ENCODE measurements around the gene ENPP6. TPM values are rescaled to one million over a fixed set of nuclear protein-coding genes. Genes with fewer than 3 reads are reported as not detected.

The ENPP6 gene
- polyA plus RNA-seq, 1 of the 3 experiments (the other 2 are of a cell fraction) = not detected

DNA sequence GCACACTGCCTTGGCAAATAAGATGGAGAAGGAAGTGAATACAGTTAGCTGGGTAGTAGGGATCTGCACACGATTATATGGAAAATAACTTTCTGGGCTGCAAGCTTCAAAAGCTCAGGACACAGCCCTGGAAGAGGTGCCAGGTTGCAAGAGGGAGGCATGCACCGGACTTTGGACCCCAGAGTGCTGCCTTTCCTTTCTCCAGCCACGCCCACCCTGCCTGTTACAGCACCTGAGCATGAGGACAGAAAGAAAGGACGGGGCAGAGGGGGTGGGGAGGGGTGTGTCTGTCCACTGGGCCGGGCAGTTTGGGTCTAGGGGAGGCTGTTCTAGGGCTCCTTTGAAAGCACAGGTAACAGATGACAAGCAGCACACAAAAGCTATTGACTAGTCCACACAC lies 152.8 kb downstream of the ENPP6 start (continued):
- TF ChIP-seq, protein P1, sequence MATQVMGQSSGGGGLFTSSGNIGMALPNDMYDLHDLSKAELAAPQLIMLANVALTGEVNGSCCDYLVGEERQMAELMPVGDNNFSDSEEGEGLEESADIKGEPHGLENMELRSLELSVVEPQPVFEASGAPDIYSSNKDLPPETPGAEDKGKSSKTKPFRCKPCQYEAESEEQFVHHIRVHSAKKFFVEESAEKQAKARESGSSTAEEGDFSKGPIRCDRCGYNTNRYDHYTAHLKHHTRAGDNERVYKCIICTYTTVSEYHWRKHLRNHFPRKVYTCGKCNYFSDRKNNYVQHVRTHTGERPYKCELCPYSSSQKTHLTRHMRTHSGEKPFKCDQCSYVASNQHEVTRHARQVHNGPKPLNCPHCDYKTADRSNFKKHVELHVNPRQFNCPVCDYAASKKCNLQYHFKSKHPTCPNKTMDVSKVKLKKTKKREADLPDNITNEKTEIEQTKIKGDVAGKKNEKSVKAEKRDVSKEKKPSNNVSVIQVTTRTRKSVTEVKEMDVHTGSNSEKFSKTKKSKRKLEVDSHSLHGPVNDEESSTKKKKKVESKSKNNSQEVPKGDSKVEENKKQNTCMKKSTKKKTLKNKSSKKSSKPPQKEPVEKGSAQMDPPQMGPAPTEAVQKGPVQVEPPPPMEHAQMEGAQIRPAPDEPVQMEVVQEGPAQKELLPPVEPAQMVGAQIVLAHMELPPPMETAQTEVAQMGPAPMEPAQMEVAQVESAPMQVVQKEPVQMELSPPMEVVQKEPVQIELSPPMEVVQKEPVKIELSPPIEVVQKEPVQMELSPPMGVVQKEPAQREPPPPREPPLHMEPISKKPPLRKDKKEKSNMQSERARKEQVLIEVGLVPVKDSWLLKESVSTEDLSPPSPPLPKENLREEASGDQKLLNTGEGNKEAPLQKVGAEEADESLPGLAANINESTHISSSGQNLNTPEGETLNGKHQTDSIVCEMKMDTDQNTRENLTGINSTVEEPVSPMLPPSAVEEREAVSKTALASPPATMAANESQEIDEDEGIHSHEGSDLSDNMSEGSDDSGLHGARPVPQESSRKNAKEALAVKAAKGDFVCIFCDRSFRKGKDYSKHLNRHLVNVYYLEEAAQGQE (IDR thresholded peaks at IDR 0.05; ENCODE audit: low read depth, low read length) = no peak

DNA sequence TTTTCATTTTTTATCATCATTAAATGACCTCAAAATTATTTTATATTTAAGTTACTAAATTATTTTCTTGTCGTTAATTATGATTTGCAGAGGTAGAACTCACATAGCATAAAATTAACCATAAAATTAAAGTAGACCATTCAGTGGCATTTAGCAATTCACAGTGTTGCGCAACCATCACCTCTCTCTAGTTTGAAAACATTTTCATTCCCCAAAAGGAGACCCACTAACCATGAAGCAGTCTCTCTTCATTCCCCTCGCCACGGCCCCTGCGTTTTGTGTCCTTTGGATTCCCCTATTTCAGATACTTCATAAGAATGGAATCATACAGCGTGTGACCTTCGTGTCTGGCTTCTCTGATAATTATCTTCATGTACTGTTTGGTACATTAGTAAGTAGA lies 154.9 kb downstream of the ENPP6 start:
- H3K9me3 ChIP-seq = no peaks in the 10 kb centered on the region
- H3K9ac ChIP-seq = no peak overlapping the region
- WGBS (ENCODE audit: low lambda C conversion rate) = 34% methylated on average over 7 of the region's 7 CpGs
- H3K27me3 ChIP-seq (ENCODE audit: insufficient read depth) = no peaks in the 10 kb centered on the region
- H3K4me3 ChIP-seq (ENCODE audit: low read depth in 2 of 2, low read length in 1 of 2) = no peak overlapping the region
- no peak for TF ChIP-seq FOXJ3 (CRISPR knock-in tag; IDR thresholded peaks at IDR 0.05)
- TF ChIP-seq, protein P2, sequence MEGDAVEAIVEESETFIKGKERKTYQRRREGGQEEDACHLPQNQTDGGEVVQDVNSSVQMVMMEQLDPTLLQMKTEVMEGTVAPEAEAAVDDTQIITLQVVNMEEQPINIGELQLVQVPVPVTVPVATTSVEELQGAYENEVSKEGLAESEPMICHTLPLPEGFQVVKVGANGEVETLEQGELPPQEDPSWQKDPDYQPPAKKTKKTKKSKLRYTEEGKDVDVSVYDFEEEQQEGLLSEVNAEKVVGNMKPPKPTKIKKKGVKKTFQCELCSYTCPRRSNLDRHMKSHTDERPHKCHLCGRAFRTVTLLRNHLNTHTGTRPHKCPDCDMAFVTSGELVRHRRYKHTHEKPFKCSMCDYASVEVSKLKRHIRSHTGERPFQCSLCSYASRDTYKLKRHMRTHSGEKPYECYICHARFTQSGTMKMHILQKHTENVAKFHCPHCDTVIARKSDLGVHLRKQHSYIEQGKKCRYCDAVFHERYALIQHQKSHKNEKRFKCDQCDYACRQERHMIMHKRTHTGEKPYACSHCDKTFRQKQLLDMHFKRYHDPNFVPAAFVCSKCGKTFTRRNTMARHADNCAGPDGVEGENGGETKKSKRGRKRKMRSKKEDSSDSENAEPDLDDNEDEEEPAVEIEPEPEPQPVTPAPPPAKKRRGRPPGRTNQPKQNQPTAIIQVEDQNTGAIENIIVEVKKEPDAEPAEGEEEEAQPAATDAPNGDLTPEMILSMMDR (IDR thresholded peaks at IDR 0.05) = no peak
- TF ChIP-seq RCOR1 (IDR thresholded peaks at IDR 0.05; ENCODE audit: low read length) = no peak
- TF ChIP-seq, protein P3, sequence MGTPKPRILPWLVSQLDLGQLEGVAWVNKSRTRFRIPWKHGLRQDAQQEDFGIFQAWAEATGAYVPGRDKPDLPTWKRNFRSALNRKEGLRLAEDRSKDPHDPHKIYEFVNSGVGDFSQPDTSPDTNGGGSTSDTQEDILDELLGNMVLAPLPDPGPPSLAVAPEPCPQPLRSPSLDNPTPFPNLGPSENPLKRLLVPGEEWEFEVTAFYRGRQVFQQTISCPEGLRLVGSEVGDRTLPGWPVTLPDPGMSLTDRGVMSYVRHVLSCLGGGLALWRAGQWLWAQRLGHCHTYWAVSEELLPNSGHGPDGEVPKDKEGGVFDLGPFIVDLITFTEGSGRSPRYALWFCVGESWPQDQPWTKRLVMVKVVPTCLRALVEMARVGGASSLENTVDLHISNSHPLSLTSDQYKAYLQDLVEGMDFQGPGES (IDR thresholded peaks at IDR 0.05; ENCODE audit: low read depth, low read length) = no peak
- TF ChIP-seq, protein P4, sequence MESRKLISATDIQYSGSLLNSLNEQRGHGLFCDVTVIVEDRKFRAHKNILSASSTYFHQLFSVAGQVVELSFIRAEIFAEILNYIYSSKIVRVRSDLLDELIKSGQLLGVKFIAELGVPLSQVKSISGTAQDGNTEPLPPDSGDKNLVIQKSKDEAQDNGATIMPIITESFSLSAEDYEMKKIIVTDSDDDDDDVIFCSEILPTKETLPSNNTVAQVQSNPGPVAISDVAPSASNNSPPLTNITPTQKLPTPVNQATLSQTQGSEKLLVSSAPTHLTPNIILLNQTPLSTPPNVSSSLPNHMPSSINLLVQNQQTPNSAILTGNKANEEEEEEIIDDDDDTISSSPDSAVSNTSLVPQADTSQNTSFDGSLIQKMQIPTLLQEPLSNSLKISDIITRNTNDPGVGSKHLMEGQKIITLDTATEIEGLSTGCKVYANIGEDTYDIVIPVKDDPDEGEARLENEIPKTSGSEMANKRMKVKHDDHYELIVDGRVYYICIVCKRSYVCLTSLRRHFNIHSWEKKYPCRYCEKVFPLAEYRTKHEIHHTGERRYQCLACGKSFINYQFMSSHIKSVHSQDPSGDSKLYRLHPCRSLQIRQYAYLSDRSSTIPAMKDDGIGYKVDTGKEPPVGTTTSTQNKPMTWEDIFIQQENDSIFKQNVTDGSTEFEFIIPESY (IDR thresholded peaks at IDR 0.05; ENCODE audit: borderline replicate concordance, low read depth) = no peak
- TF ChIP-seq MXI1 (IDR thresholded peaks at IDR 0.05; ENCODE audit: low read depth, low read length) = no peak
- no peak for TF ChIP-seq NFIC (IDR thresholded peaks at IDR 0.05; ENCODE audit: borderline replicate concordance)
- no peak for TF ChIP-seq CHD2 (IDR thresholded peaks at IDR 0.05; ENCODE audit: low read length, partially characterized antibody)
- no peak for TF ChIP-seq EP300 (IDR thresholded peaks at IDR 0.05; ENCODE audit: borderline replicate concordance in 1 of 2, low read depth in 1 of 2, low read length in 1 of 2)
- TF ChIP-seq, protein P1 (IDR thresholded peaks at IDR 0.05; ENCODE audit: low read depth, low read length) = no peak
- no peak for TF ChIP-seq RAD21 (IDR thresholded peaks at IDR 0.05; ENCODE audit: low read length)
- TF ChIP-seq SMC3 (IDR thresholded peaks at IDR 0.05; ENCODE audit: low read depth, low read length) = no peak
- no peak for TF ChIP-seq FOXM1 (IDR thresholded peaks at IDR 0.05; ENCODE audit: low read depth)
- no peak for TF ChIP-seq EZH2phosphoT487 (IDR thresholded peaks at IDR 0.05; ENCODE audit: borderline replicate concordance, low read depth)
- no peak for TF ChIP-seq TEAD4 (IDR thresholded peaks at IDR 0.05; ENCODE audit: borderline replicate concordance, insufficient read depth)
- no peak for TF ChIP-seq TAF1 (IDR thresholded peaks at IDR 0.05; ENCODE audit: borderline replicate concordance, low read depth, low read length)
- no peak for TF ChIP-seq RFX5 (IDR thresholded peaks at IDR 0.05; ENCODE audit: low read length)
- no peak for TF ChIP-seq GATA2 (CRISPR knock-in tag; IDR thresholded peaks at IDR 0.05)
- TF ChIP-seq FOSL2 (IDR thresholded peaks at IDR 0.05; ENCODE audit: borderline replicate concordance, low read depth) = no peak
- peaks cover 0 to 17% of the 10 kb centered on the region in 2 experiments; a peak in 2 of 4 replicates for H3K4me1 ChIP-seq (ENCODE audit: control insufficient read depth in 1 of 2, insufficient read depth in 2 of 2, low read depth in 1 of 2, low read length in 1 of 2)
- no peak for DNase-seq
- H3K36me3 ChIP-seq (replicated peaks in 1 of 2; ENCODE audit: control insufficient read depth in 1 of 2, insufficient read depth in 2 of 2, low read length in 1 of 2) = no peaks in the 10 kb centered on the region
- ChIA-PET POLR2A (no interaction called here), CTCF (no interaction called here)
- H3K79me2 ChIP-seq (ENCODE audit: insufficient read depth) = no peaks in the 10 kb centered on the region
- H3F3A ChIP-seq (replicated peaks; ENCODE audit: insufficient read depth) = no peaks in the 10 kb centered on the region
- no peaks in the 10 kb centered on the region for H4K20me1 ChIP-seq (ENCODE audit: insufficient read depth)
- no peak overlapping the region for H3K4me2 ChIP-seq
- H2AFZ ChIP-seq (ENCODE audit: low read depth) = no peak overlapping the region
- no peaks in the 10 kb centered on the region for H3K9me2 ChIP-seq
- no peak overlapping the region for H3K27ac ChIP-seq (ENCODE audit: low read depth in 2 of 2, low read length in 1 of 2)

Data from SK-N-SH (cell line).